Nucleus accumbens (tissue), 56 donors: ENCODE data around the gene SAMD4B.
"Not testable (repeated sequence)": the region's sequence is repeated elsewhere in the genome, so short reads cannot be mapped to it uniquely, and the experiment has no call there.

Experiments used
- DNase-seq, 56 donors: peaks; one replicate each; lab custom pipeline; 2025; lab: John Stamatoyannopoulos, UW

Gene SAMD4B

DNA sequence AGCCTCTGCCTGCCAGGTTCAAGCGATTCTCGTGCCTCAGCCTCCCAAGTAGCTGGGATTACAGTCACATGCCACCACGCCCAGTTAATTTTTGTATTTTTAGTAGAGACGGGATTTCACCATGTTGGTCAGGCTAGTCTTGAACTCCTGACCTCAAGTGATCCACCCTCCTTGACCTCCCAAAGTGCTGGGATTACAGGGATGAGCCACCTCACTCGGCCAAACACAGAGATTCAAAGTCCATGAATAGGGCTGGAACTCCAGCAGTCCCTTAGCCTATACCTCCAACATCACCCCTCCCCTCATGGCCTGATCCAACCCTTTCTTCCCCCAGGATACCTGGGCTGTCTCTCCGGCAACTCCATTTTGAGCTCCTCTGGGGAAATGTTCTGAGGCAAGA, 9.5 kb upstream of the SAMD4B start:
- not testable (repeated sequence) for DNase-seq

- DNase-seq, result no peak
These were observed 8.7 kb upstream of the SAMD4B start for GRCh38 chr19:39333507-39333906.

DNA sequence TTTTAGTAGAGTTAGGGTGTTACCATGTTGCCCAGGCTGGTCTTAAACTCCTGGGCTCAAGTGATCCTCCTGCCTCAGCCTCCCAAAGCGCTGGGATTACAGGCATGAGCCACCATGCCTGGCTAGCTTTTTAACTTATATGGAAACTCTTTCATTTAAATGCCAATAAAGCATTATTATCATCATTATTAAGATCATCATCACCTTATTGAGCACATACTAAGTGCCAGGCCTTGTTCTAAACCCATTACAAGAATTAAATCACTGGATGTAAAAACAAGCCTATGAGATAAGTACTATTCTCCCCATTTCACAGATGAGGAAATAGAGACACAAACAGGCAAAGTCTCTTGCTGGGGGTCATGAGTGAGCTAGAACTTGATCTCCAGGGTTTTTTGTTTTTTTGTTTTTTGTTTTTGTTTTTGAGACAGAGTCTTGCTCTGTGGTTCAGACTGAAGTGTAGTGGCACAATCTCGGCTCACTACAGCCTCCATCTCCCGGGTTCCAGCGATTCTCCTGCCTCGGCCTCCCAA, 7.7 kb upstream of the SAMD4B start:
- no peak for DNase-seq

DNA sequence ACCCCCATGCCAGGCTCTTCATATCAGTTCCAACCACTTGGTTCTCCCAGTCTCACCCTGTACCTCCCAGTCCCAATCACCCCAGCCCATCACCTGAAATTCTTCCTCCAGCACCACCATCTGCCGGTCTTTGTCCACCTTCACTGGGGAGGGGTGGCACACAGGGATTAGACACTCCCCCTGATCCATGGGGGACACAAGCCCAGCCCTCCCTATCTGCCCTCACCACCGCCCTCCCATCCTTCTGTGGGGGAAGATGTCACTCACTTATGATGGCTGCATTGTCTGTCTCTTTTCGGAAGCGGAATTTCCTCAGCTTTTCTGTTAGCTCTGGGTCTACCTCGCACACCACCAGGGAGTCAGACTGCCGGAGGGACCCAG, 7.1 kb upstream of the SAMD4B start:
- no peak for DNase-seq

DNA sequence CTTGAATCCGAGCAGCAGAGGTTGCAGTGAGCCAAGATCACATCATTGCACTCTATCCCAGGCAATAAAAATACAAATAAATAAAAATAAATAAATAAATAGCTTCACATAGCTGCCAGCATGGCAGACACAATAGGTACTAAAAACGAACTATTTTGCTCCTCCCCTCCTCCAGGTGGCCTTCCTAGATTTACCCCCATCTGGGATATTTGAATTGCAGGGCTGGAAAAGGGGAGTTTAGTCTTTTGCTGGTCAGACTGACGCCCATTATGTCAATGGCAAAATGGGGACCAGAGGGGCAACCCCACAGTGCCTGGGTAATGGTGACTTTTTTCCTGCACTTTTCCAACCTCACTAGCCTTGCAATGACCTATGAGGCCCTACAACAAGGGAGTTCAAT, 5.7 kb upstream of the SAMD4B start:
- no peak for DNase-seq

- DNase-seq, result no peak
These were observed 2.5 kb upstream of the SAMD4B start for GRCh38 chr19:39339674-39340073.

DNA sequence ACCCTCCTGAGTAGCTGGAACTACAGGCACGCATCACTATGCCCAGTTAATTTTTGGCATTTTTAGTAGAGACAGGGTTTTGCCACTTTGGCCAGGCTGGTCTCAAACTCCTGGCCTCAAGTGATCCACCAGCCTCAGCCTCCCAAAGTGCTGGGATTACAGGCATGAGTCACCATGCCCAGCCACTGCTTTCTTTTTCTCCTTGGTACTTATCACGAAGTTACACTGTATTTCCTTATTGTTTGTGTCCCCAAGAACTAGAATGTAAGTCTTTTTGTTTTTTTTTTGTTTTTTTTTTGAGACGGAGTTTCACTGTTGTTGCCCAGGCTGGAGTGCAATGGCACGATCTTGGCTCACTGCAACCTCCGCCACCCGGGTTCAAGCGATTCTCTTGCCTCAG, 2.1 kb upstream of the SAMD4B start:
- DNase-seq, result not testable (repeated sequence)

DNA sequence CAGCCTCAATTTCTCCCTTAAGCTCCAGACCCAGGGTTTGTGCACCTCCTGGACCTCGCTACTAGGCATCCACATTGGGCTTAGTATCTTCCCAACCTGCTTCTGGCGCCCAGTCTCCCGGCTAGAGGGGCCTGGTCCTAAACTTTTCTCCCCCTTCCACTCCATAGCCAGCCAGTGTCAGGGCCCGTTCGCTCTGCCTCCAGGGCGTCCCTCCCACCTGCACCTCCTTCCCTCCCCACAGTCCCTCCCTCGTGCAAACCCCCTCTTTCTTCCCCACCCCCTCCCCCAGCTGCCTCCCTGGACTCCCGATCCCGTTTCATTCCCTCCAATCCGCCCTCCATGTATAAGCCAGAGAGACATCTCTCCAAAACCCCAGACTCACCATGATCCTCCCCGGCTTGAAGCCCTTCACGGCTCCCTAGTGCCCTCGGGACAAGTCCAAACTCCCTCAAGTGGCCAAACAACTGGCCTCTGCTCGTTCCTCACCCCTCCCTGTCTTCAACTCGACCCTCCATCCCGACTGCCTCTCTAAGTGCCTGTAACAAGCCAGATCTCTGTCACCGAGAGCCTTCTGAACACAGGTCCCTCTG, 997 bp upstream of the SAMD4B start:
- DNase-seq, result peak in 13 of 56 donors; percentile 16 to 66 (median 51)

DNA sequence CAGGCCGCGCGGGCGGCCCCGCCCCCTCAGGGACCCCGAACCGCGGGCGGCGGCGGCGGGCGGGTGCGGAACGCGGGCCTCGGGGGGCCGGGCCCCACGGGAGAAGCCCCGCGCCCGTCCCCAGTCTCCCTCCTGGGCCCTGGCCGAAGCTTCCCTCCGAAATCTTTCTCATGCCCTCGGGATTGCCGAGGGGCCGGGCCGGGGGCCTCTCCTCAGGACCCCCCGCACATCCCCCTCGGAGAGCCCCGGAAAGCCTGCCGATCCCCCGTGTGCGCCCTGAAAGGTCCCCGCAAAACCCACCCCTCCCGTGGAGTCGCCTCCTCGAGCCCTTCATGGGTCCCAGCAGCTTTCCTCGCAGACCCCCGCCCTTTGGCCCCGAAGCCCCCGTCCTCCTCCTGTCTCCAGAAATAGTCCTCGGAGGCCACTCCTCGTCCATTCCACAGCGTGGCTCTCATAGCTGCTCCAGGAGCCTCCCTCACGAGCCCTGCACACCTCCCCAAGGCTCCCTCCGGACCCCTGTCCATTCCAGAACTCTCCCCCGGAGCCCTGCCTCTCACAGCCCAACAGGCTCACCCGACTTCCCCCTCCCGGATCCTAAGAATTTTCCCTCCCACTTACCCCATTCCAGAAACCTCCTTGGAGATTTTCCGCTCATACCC, 555 bp downstream of the SAMD4B start:
- peak in 7 of 56 donors; percentile 17 to 48 (median 39) for DNase-seq

- DNase-seq, result no peak
These were observed 3.7 kb downstream of the SAMD4B start for GRCh38 chr19:39345956-39346355.

GRCh38 chr19:39347332-39348164, 5.3 kb downstream of the SAMD4B start:
- DNase-seq, result no peak

- peak in 1 of 56 donors; percentile 31 for DNase-seq
These were observed 7.1 kb downstream of the SAMD4B start for GRCh38 chr19:39349326-39349725.

DNA sequence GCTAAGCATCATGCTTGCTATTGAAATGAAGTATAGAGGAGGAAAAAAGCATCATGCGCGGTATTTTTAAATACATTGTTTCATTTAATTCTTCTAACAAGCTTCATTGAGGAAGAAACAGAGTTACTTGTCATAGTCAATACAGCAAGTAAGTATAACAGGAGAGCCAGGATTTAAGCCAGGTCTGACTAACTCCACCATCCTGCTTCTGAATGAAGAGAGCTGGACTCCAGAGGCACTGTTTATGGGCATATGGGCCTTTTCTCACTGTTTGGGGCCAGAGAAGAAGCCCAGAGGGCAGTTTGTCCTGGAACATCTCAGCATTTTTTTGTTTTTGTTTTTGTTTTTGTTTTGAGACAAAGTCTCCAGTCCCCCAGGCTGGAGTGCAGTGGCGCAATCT, 7.9 kb downstream of the SAMD4B start:
- no peak for DNase-seq

DNA sequence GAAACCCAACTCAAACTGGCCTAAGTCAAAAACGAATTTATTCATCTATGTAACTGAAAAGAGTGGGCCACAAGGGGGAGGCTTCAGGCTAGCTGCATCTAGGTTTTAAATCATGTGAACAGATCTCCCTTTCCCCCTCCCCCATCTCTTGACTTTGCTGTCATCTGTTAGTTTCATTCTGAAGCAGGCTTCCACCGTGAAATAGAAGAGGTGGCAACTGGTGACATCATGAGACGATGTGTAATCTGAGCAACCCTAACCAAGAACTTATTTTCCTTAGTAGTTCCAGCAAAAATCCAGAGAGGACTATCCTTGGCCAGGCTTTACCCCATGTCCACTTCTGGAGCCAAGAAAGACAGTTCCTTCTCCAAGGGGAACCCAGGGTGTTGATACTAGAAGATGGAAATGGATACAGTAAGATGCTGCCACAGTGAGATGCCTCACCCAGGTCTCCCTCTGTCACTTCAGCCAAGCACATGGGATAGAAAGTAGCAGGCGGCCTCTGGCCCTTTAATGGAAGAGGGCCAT, 9.4 kb downstream of the SAMD4B start:
- DNase-seq, result peak in 2 of 56 donors; percentile 2 to 16

GRCh38 chr19:39352381-39353255, 10.4 kb downstream of the SAMD4B start:
- DNase-seq, result no peak

DNA sequence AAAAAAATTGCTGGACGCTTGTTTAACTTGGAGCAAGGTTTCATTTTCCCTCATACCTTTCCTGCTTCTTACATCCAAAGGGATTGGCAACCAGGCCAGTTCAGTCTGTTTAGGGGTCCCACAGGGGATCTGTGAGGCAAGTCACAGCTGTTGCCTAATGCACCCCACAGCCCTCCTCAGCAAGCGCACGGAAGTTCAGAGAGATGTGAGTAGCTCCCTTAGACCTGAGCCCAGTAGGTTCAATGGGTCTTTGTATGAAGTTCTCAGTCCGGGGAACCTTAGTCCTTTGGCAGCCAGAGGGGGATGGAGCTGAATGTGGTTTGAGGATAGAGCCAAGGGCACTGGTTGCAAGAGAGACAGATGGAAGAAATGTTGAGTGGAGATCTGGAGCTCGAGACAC, 13.0 kb downstream of the SAMD4B start:
- DNase-seq, result peak in 34 of 56 donors; percentile 2 to 75 (median 37)

- DNase-seq, result no peak
These were observed 13.9 kb downstream of the SAMD4B start for GRCh38 chr19:39356073-39356472.

- no peak for DNase-seq
These were observed 14.4 kb downstream of the SAMD4B start for GRCh38 chr19:39356647-39357046.

DNA sequence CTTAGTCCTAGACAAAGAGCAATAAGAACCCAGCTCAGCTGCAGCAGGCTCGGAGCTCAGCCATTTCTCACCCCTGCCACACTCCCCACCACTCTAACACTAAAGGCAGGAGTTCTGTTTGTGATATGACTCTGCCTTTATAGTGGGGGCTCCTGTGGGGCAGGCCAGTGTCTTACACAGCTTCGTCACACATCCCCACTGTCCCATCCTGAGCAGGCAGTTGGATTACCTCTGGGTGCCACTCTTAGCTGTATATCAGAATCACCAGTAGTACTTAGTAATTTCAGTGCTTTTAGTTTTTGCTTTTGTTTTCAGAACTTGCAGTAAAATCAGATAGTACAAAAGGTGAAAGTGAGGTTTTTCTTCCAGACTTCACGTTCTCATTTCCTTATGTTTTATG, 16.8 kb downstream of the SAMD4B start:
- no peak for DNase-seq

GRCh38 chr19:39360599-39360998, 18.4 kb downstream of the SAMD4B start:
- DNase-seq, result no peak
